Measurements from ENCODE around the gene SCAI. TPM values are rescaled to one million over a fixed set of nuclear protein-coding genes. Genes with fewer than 3 reads are reported as not detected.

Gene SCAI
- total RNA-seq, 1 donor from 2014 or later, result 23.5 TPM

DNA sequence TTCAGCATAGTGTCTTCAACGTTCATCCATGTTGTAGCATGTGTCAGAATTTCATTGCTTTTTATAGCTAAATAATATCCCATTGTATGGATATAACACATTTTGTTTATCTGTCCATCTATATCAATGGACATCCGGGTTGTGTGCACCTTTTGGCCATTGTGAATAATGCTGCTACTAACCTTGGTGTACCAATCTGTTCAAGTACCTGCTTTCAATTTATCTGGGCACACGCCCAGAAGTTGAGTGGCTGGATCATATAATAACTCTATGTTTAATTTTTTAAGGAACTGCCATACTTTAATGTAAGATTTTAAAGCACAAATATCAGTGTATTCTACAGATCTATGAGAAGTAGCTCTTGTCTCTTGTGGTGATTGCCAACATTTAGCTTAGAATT, 43.5 kb downstream of the SCAI start:
- Mint-ChIP-seq H3K27me3 (no peaks in the 10 kb centered on the region), H3K9me3 (ENCODE audit: low read depth) (peaks cover 3% of the 10 kb centered on the region), H3K4me1 (ENCODE audit: low read depth) (no peaks in the 10 kb centered on the region), H3K4me3 (ENCODE audit: low read depth) (no peak overlapping the region), H3K36me3 (ENCODE audit: insufficient read depth) (peaks cover 12% of the 10 kb centered on the region), H3K27ac (no peak overlapping the region)
- TF ChIP-seq, protein P1, sequence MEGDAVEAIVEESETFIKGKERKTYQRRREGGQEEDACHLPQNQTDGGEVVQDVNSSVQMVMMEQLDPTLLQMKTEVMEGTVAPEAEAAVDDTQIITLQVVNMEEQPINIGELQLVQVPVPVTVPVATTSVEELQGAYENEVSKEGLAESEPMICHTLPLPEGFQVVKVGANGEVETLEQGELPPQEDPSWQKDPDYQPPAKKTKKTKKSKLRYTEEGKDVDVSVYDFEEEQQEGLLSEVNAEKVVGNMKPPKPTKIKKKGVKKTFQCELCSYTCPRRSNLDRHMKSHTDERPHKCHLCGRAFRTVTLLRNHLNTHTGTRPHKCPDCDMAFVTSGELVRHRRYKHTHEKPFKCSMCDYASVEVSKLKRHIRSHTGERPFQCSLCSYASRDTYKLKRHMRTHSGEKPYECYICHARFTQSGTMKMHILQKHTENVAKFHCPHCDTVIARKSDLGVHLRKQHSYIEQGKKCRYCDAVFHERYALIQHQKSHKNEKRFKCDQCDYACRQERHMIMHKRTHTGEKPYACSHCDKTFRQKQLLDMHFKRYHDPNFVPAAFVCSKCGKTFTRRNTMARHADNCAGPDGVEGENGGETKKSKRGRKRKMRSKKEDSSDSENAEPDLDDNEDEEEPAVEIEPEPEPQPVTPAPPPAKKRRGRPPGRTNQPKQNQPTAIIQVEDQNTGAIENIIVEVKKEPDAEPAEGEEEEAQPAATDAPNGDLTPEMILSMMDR (IDR thresholded peaks at IDR 0.05; ENCODE audit: unreplicated experiment), result no peak
- DNase-seq (ENCODE audit: low spot score, unreplicated experiment), result no peak

- peaks cover 17% of the 10 kb centered on the region for H3K36me3 Mint-ChIP-seq (ENCODE audit: insufficient read depth)
- TF ChIP-seq, protein P1 (IDR thresholded peaks at IDR 0.05; ENCODE audit: unreplicated experiment), result no peak
- DNase-seq (ENCODE audit: low spot score, unreplicated experiment), result no peak
Observed at GRCh38 chr9:125095821-125096443, 47.4 kb downstream of the SCAI start.

DNA sequence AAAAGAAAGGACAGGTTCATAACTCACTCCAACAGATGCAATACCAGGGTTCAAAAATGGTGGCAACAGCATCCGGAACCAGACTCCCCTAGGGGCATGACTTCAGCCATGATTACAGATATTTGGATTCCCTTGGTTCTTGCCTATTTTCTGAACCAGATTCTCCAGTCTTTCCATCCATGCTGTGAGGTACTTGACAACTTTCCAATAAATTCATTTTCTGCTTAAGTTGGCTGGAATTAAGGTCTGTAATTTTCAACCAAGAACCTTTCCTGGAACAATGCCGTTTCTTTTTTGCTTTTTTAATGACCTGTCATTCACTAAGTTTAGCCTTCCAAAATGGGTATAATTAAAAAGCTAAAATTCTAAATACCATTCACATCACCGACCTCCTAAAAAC, 52.2 kb downstream of the SCAI start:
- H3K4me3 Mint-ChIP-seq (ENCODE audit: low read depth), result no peak overlapping the region
- H3K27me3 Mint-ChIP-seq, result no peaks in the 10 kb centered on the region
- H3K4me1 Mint-ChIP-seq (ENCODE audit: low read depth), result peaks cover 14% of the 10 kb centered on the region
- no peak overlapping the region for H3K27ac Mint-ChIP-seq
- H3K36me3 Mint-ChIP-seq (ENCODE audit: insufficient read depth), result peaks cover 13% of the 10 kb centered on the region
- TF ChIP-seq, protein P1 (IDR thresholded peaks at IDR 0.05; ENCODE audit: unreplicated experiment), result no peak
- H3K9me3 Mint-ChIP-seq (ENCODE audit: low read depth), result peaks cover 5% of the 10 kb centered on the region
- DNase-seq (ENCODE audit: low spot score, unreplicated experiment), result no peak

More at GRCh38 chr9:125095821-125096443, 47.4 kb downstream of the SCAI start:
- H3K4me1 Mint-ChIP-seq (ENCODE audit: low read depth), result no peaks in the 10 kb centered on the region
- peaks cover 9% of the 10 kb centered on the region for H3K9me3 Mint-ChIP-seq (ENCODE audit: low read depth)
- no peak overlapping the region for H3K27ac Mint-ChIP-seq
- no peaks in the 10 kb centered on the region for H3K27me3 Mint-ChIP-seq
- H3K4me3 Mint-ChIP-seq (ENCODE audit: low read depth), result no peak overlapping the region

GRCh38 chr9:125089331-125089730, 54.0 kb downstream of the SCAI start:
- no peak overlapping the region for H3K27ac Mint-ChIP-seq
- H3K9me3 Mint-ChIP-seq (ENCODE audit: low read depth), result peaks cover 5% of the 10 kb centered on the region
- no peak for DNase-seq (ENCODE audit: low spot score, unreplicated experiment)
- H3K4me1 Mint-ChIP-seq (ENCODE audit: low read depth), result peaks cover 16% of the 10 kb centered on the region
- H3K36me3 Mint-ChIP-seq (ENCODE audit: insufficient read depth), result peaks cover 8% of the 10 kb centered on the region
- TF ChIP-seq, protein P1 (IDR thresholded peaks at IDR 0.05; ENCODE audit: unreplicated experiment), result no peak
- no peak overlapping the region for H3K4me3 Mint-ChIP-seq (ENCODE audit: low read depth)
- no peaks in the 10 kb centered on the region for H3K27me3 Mint-ChIP-seq

- Mint-ChIP-seq H3K4me3 (ENCODE audit: low read depth) (no peak overlapping the region), H3K36me3 (ENCODE audit: insufficient read depth) (peaks cover 5% of the 10 kb centered on the region), H3K9me3 (ENCODE audit: low read depth) (peaks cover 4% of the 10 kb centered on the region), H3K4me1 (ENCODE audit: low read depth) (peaks cover 16% of the 10 kb centered on the region), H3K27me3 (no peaks in the 10 kb centered on the region), H3K27ac (no peak overlapping the region)
- no peak for DNase-seq (ENCODE audit: low spot score, unreplicated experiment)
- TF ChIP-seq, protein P1 (IDR thresholded peaks at IDR 0.05; ENCODE audit: unreplicated experiment), result no peak
Observed at GRCh38 chr9:125088752-125089151, 54.6 kb downstream of the SCAI start.

Measured in progenitor cell of endocrine pancreas (in vitro differentiated cells).